ENCODE data around the gene GRIK3.

DNA sequence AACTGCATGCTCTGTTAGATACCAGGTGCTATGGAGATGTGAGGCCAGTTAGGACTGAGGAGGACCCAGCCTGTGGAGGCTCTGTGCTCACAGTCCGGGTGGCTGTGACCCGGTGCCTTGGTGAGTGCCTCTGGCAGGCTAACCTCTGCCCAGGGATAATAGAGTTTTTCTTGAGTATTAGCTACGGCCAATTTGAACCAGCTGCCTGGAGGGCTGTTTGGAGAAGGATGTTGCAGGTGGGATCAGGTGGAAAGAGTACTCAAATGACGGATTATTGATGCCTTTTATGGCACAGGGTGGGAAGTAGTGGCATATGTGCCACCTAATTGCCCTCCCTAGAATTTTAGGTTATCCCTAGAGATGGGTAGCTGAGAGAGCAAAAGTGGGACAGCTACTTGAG is 182.7 kb downstream of the GRIK3 start:
- TF ChIP-seq FOXA1 (IDR thresholded peaks at IDR 0.05) (no peak), FOXM1 (IDR thresholded peaks at IDR 0.05; ENCODE audit: borderline replicate concordance) (no peak), ELF4 (IDR thresholded peaks at IDR 0.05) (no peak), TARDBP (IDR thresholded peaks at IDR 0.05) (no peak), ZNF384 (IDR thresholded peaks at IDR 0.05) (no peak), BHLHE40 (IDR thresholded peaks at IDR 0.05; ENCODE audit: borderline replicate concordance) (no peak)

Data from HEK293T (cell line).